Stomach (tissue), 4 donors: Measurements from ENCODE around the gene MKRN3.

ENCODE experiments used
- EP300 ChIP-seq: sonication (generic); formaldehyde crosslinking; IDR thresholded peaks from one replicate; pipeline ENCODE4 v1.6.1; 2017; ENCODE audit warnings: antibody characterized with exemption
- POLR2A ChIP-seq, 4 donors: fragments of 450-650 bp; IDR thresholded peaks; one replicate each; pipeline ENCODE4 v1.6.1; 2016; ENCODE audit warnings: antibody characterized with exemption in 4 of 4, control low read depth in 2 of 4, mild to moderate bottlenecking in 1 of 4, moderate library complexity in 1 of 4
- POLR2AphosphoS5 ChIP-seq, 3 donors: sonication (generic); formaldehyde crosslinking; IDR thresholded peaks; one replicate each; pipeline ENCODE4 v1.6.1; 2016; ENCODE audit warnings: antibody characterized with exemption in 3 of 3
- TF ChIP-seq, protein P1 (sequence below), 7 experiments: fragments of 450-650 bp in 4 of 7; fragments of 200-600 bp in 3 of 7; sonication (generic) in 3 of 7; IDR thresholded peaks; one replicate each; pipeline ENCODE4 v1.5.1; 2016 to 2019; ENCODE audit warnings: antibody characterized with exemption in 7 of 7, control low read depth in 2 of 7, mild to moderate bottlenecking in 1 of 7

GRCh38 chr15:23588268-23588667, 22.8 kb downstream of the MKRN3 start:
- no peak for TF ChIP-seq POLR2AphosphoS5 (IDR thresholded peaks at IDR 0.05)
- TF ChIP-seq, protein P1, sequence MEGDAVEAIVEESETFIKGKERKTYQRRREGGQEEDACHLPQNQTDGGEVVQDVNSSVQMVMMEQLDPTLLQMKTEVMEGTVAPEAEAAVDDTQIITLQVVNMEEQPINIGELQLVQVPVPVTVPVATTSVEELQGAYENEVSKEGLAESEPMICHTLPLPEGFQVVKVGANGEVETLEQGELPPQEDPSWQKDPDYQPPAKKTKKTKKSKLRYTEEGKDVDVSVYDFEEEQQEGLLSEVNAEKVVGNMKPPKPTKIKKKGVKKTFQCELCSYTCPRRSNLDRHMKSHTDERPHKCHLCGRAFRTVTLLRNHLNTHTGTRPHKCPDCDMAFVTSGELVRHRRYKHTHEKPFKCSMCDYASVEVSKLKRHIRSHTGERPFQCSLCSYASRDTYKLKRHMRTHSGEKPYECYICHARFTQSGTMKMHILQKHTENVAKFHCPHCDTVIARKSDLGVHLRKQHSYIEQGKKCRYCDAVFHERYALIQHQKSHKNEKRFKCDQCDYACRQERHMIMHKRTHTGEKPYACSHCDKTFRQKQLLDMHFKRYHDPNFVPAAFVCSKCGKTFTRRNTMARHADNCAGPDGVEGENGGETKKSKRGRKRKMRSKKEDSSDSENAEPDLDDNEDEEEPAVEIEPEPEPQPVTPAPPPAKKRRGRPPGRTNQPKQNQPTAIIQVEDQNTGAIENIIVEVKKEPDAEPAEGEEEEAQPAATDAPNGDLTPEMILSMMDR (IDR thresholded peaks at IDR 0.05), result no peak
- TF ChIP-seq POLR2A (IDR thresholded peaks at IDR 0.05), result no peak
- TF ChIP-seq EP300, result no peak
